IPS-15b (cell line): Measurements from ENCODE around the gene ARHGAP11A.
"Not testable (repeated sequence)": the region's sequence is repeated elsewhere in the genome, so short reads cannot be mapped to it uniquely, and the experiment has no call there.

ENCODE experiments used
- H3K27me3 ChIP-seq: one replicate; pipeline ENCODE4 v1.6.1; 2013; ENCODE audit warnings: low read length; ENCODE audit not compliant: control insufficient read depth, insufficient read depth
- H3K36me3 ChIP-seq: one replicate; pipeline ENCODE4 v1.6.1; 2013; ENCODE audit warnings: low read length; ENCODE audit not compliant: control insufficient read depth, insufficient read depth
- H3K4me1 ChIP-seq: one replicate; pipeline ENCODE4 v1.6.1; 2013; ENCODE audit warnings: mild to moderate bottlenecking, low read length; ENCODE audit not compliant: control insufficient read depth, insufficient read depth
- H3K4me3 ChIP-seq: one replicate; pipeline ENCODE4 v1.5.1; 2013; ENCODE audit warnings: low read depth, low read length
- H3K9ac ChIP-seq: one replicate; pipeline ENCODE4 v1.6.1; 2013; ENCODE audit warnings: low read depth, mild to moderate bottlenecking, low read length
- H3K9me3 ChIP-seq: one replicate; pipeline ENCODE4 v1.6.1; 2013; ENCODE audit warnings: mild to moderate bottlenecking, low read length; ENCODE audit not compliant: control insufficient read depth, insufficient read depth

The ARHGAP11A gene, protein sequence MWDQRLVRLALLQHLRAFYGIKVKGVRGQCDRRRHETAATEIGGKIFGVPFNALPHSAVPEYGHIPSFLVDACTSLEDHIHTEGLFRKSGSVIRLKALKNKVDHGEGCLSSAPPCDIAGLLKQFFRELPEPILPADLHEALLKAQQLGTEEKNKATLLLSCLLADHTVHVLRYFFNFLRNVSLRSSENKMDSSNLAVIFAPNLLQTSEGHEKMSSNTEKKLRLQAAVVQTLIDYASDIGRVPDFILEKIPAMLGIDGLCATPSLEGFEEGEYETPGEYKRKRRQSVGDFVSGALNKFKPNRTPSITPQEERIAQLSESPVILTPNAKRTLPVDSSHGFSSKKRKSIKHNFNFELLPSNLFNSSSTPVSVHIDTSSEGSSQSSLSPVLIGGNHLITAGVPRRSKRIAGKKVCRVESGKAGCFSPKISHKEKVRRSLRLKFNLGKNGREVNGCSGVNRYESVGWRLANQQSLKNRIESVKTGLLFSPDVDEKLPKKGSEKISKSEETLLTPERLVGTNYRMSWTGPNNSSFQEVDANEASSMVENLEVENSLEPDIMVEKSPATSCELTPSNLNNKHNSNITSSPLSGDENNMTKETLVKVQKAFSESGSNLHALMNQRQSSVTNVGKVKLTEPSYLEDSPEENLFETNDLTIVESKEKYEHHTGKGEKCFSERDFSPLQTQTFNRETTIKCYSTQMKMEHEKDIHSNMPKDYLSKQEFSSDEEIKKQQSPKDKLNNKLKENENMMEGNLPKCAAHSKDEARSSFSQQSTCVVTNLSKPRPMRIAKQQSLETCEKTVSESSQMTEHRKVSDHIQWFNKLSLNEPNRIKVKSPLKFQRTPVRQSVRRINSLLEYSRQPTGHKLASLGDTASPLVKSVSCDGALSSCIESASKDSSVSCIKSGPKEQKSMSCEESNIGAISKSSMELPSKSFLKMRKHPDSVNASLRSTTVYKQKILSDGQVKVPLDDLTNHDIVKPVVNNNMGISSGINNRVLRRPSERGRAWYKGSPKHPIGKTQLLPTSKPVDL

DNA sequence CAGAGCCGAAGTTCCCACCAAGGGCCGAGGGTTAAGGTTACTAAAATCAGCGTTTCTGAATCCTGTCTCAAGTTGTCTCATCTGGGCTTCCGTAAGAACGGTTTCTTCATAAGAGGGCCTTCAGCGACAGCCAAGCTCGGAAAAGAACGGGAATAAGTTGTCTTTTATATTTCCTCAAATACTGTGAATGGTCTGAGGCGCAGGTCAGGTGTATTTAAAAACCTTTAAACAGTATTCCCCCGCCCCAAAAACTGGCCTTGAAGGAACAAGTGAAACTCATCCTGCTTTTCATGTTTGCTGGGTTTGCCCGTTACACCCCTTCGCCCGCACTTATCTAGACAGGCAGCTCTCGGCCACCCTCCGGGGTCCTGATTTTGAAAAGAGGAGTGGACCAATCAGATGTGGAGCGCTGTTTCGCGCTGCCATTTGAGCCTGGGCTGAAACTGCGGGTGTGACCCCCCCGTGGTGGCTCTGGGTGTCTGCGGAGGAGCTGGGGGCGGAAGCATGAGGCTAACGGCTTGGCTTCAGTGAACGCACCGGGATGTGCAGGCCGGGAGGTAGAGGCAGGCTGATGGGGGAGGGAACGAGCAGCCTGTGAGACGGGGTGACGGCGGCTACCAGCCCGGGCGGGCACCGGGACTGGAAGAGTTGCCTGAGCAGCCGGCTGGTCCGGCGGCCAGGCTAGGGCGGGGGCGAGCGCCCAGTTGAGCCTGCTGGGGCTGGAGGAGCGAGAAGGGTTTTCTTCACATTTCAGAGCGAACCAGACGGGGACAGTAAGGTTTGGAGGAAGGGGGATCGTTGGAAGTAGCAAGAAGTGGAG is at the start of gene ARHGAP11A:
Gene ARHGAP11A, plus strand, starts transcription at position 454 of the 820 bp plus-strand sequence. CDS start 708 bp downstream, outside the sequence.
- H3K9me3 ChIP-seq, H3K36me3 ChIP-seq, H3K4me1 ChIP-seq, H3K27me3 ChIP-seq: not testable (repeated sequence)
- Histone ChIP-seq H3K9ac (peak within 1 kb of the TSS; percentile 70), H3K4me3 (peak within 1 kb of the TSS; percentile 85)

DNA sequence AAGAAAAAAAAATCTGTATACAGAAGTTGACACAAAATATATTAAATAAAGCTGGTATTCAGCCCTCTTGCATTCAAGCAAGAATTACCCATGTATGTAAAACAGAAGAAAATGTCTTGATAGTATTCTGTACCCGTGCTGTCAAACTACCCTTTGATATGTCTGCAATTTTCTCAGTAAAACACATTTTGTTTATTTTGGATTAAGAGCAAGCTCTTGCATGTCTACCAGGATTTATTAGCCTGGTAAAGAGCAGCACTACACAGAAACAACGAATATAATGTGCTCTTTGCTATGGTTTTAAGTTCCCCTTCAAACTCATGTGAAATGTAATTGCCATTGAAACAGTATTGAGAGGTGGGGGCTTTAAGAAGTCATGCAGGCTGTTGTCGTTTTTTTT is 46.3 kb upstream of the ARHGAP11A start:
- not testable (repeated sequence) for H3K9me3 ChIP-seq, H3K27me3 ChIP-seq, H3K36me3 ChIP-seq, H3K4me1 ChIP-seq, H3K4me3 ChIP-seq, H3K9ac ChIP-seq

DNA sequence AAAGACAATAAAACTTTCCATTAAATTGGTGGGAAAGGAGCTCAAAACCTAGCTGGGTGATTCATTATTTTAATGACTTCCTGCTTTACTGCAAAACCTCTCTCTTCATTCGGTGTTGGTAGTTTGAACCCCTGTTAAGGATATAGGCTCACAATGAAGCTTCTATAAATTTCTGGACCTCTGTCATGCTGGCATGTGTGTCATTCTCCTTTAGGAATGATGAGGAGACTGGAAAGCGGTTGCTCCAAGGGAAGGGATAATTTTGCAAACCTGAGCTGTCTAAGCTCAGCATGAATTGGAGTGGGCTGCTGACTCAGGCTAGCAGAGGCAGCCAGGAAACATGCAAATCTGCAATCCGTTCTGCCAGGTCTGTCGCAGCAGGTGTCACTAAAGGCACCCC is 36.8 kb upstream of the ARHGAP11A start:
- not testable (repeated sequence) for H3K4me1 ChIP-seq, H3K9ac ChIP-seq, H3K4me3 ChIP-seq

DNA sequence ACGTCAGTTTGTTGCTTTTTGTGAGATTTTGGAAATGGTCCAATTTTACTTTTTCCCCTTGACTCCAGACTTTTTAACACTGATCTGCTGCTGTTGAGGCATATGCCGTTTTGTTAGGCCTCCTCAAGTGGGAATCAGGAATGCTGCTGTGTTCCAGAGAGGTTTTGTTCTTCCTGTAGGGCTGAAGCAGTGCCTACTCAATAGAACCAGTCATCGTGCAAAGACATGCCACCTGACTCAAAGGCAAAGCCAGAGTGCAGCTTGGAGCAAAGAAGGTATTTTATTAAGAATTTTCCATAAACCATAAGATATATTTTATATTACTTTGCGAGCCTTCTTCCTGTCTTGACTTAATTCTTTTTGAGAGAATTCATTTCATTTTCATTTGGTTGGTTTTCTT is 29.5 kb upstream of the ARHGAP11A start:
- not testable (repeated sequence) for H3K36me3 ChIP-seq, H3K4me1 ChIP-seq, H3K4me3 ChIP-seq, H3K9ac ChIP-seq, H3K9me3 ChIP-seq, H3K27me3 ChIP-seq

More for the DNA sequence above, 36.8 kb upstream of the ARHGAP11A start:
- H3K9me3 ChIP-seq, H3K27me3 ChIP-seq, H3K36me3 ChIP-seq: not testable (repeated sequence)

DNA sequence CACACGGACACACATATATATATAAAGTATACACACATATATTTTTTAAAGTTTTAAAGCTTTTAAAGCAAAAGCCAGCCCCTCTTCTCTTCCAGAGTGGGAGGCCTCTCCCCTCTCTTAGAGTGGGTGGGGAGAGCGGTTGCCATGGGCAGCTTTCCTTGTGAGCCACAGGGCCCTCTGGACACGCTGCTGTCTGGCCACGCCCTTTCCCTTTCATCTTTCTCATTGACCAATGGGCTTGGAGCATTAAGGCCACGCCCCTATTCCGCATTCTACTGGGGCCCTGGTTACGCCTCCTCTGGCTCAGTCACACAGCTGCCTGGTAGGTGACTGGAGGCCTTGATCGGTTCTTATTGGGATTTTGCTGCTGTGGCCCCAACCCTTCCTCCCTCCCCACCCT is 22.2 kb upstream of the ARHGAP11A start, which contains the start of gene GOLGA8N:
Gene GOLGA8N, plus strand, starts transcription at position 306 of the 400 bp plus-strand sequence.
- H3K9me3 ChIP-seq, H3K36me3 ChIP-seq, H3K27me3 ChIP-seq, H3K4me1 ChIP-seq, H3K9ac ChIP-seq, H3K4me3 ChIP-seq: not testable (repeated sequence)

DNA sequence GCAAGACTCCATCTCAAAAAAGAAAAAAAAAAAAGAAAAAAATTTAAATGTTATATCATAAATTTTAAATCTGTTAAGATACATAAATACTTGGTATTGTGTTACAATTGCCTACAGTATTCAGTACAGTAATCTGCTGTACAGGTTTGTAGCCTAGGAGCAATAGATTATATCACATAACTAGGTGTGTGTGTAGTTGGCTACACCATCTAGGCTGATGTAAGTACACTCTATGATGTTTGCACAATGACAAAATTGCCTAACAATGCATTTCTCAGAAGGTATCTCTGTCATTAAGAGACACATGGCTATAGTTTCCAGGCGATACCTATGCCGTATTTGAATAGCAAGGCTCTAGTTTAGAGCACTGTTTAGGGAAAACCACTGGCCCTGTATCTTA is 5.8 kb upstream of the ARHGAP11A start:
- not testable (repeated sequence) for H3K4me1 ChIP-seq, H3K9ac ChIP-seq, H3K9me3 ChIP-seq, H3K4me3 ChIP-seq, H3K27me3 ChIP-seq, H3K36me3 ChIP-seq

DNA sequence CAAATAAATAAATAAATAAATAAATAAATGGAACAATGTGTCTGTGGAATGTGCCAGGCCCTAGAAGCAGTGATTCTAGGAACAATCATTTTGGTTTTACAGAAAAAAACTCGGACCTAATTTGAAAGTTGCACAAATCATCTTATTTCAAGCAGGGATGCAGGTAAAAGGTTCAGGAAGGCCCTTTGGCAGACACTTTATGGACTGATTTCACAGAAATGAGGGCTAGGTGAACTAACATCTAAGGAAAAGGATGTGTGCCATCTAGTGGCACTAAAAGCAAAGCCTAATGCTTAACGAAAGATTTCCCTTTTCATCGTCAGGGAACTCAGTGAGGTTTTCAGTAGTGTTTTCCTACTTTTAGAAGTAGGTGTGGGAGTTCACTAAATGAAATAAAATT is 4.6 kb upstream of the ARHGAP11A start:
- H3K27me3 ChIP-seq, H3K9me3 ChIP-seq, H3K9ac ChIP-seq, H3K4me3 ChIP-seq, H3K4me1 ChIP-seq, H3K36me3 ChIP-seq: not testable (repeated sequence)

DNA sequence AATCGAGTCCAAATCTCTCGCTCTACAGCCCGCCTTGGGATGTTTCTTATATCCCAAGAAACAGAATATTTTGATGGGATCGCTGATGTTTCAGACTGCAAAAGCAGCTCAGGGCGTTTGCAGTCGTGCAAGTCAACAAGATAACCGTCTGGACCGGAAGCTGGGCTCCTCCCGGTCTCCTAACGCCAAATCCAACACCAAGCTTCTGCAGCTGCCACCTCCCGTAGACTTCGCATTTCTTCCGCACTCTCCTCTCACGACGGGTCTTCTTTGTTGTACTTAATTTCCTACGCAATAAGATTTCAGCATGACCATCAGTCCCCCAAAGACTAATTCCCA is 623 bp upstream of the ARHGAP11A start:
- not testable (repeated sequence) for H3K36me3 ChIP-seq, H3K4me1 ChIP-seq, H3K27me3 ChIP-seq, H3K9me3 ChIP-seq
- Histone ChIP-seq H3K9ac (peak overlapping the region; percentile 47), H3K4me3 (peak overlapping the region; percentile 62)

DNA sequence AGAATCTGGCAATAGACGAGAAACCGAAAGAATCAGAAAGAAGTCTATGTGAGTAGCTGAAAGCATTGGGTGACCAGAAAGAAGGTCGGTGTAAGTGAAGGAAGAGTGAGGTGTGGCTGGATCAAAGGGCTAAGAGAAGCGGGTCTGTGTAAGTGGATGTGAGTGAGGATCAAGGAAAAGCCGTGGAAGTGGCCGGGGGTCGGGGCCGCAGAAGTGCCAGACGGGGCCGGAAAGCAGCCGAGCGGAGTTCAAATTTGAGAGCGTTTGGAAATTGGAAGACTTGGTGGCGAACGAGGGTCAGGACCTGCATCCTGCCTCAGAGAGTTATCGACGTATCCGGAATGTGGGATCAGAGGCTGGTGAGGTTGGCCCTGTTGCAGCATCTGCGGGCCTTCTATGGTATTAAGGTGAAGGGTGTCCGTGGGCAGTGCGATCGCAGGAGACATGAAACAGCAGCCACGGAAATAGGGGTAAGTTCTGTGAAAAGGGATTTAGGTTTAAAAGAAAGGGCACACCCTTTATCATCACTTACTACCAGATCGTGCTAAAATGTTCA is 645 bp downstream of the ARHGAP11A start:
- not testable (repeated sequence) for H3K4me1 ChIP-seq, H3K27me3 ChIP-seq, H3K9me3 ChIP-seq, H3K36me3 ChIP-seq
- Histone ChIP-seq H3K4me3 (peak overlapping the region; percentile 85), H3K9ac (peak overlapping the region; percentile 70)

DNA sequence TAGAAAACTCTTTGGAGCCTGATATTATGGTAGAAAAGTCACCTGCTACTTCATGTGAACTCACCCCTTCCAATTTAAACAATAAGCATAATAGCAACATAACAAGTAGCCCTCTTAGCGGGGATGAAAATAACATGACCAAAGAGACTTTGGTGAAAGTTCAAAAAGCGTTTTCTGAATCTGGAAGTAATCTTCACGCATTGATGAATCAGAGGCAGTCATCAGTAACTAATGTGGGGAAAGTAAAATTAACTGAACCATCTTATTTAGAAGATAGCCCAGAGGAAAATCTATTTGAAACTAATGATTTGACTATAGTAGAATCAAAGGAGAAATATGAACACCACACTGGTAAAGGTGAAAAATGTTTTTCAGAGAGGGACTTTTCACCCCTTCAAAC is 21.1 kb downstream of the ARHGAP11A start:
- Histone ChIP-seq H3K36me3 (peaks cover 16% of the 10 kb centered on the region), H3K9ac (no peak overlapping the region), H3K4me1 (peaks cover 2% of the 10 kb centered on the region), H3K9me3 (no peaks in the 10 kb centered on the region), H3K27me3 (no peaks in the 10 kb centered on the region), H3K4me3 (no peak overlapping the region)

DNA sequence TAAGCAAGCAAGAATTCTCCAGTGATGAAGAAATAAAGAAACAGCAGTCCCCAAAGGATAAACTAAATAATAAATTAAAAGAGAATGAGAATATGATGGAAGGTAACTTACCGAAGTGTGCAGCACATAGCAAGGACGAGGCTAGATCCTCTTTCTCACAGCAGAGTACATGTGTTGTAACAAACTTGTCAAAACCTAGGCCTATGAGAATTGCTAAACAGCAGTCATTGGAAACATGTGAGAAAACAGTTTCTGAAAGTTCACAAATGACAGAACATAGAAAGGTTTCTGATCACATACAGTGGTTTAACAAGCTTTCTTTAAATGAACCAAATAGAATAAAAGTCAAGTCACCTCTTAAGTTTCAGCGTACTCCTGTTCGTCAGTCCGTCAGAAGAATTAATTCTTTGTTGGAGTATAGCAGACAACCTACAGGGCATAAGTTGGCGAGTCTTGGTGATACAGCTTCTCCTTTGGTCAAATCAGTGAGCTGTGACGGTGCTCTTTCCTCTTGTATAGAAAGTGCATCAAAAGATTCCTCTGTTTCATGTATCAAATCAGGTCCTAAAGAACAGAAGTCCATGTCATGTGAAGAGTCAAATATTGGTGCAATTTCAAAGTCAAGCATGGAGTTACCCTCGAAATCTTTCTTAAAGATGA is 21.7 kb downstream of the ARHGAP11A start:
- no peak overlapping the region for H3K4me3 ChIP-seq
- peaks cover 2% of the 10 kb centered on the region for H3K4me1 ChIP-seq
- no peak overlapping the region for H3K9ac ChIP-seq
- peaks cover 16% of the 10 kb centered on the region for H3K36me3 ChIP-seq
- no peaks in the 10 kb centered on the region for H3K9me3 ChIP-seq
- H3K27me3 ChIP-seq, result no peaks in the 10 kb centered on the region
